Cardiac fibroblast (primary cell): ENCODE data around the gene PCDHA4.
A peak's percentile ranks its signal among the peaks of the same experiment; 100 is the strongest.
"Not testable (repeated sequence)": the region's sequence is repeated elsewhere in the genome, so short reads cannot be mapped to it uniquely, and the experiment has no call there.

Experiments
- DNase-seq, 2 donors: peaks; one replicate each; pipeline versions ENCODE4 v3.0.0 to v3.0.0-alpha.2; 2010; ENCODE audit warnings: low read depth in 2 of 2
- H3K4me3 ChIP-seq, 2 donors: replicated peaks in 1 of 2; 1 replicate in 1 of 2; 2 replicates in 1 of 2; pipeline ENCODE4 v1.5.1; 2011; ENCODE audit warnings: low read depth in 2 of 2, low read length in 2 of 2, mild to moderate bottlenecking in 2 of 2, moderate library complexity in 1 of 2
- CTCF ChIP-seq: IDR thresholded peaks from one replicate; pipeline ENCODE4 v1.5.1; 2011; ENCODE audit warnings: low read depth, mild to moderate bottlenecking, low read length, inconsistent platforms

PCDHA4 gene

DNA sequence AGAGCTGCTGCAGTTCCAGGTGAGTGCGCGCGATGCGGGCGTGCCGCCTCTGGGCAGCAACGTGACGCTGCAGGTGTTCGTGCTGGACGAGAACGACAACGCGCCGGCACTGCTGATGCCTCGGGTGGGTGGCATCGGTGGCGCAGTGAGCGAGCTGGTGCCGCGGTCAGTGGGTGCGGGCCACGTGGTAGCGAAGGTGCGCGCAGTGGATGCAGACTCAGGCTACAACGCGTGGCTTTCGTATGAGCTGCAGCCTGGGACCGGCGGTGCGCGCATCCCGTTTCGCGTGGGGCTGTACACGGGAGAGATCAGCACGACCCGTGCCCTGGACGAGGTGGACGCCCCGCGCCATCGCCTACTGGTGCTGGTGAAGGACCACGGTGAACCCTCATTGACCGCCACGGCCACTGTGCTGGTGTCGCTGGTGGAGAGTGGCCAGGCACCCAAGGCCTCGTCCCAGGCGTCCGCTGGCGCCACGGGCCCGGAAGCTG lies 4.0 kb upstream of the PCDHA4 start:
- H3K4me3 ChIP-seq = no peak overlapping the region
- no peak for TF ChIP-seq CTCF
- DNase-seq = no peak

DNA sequence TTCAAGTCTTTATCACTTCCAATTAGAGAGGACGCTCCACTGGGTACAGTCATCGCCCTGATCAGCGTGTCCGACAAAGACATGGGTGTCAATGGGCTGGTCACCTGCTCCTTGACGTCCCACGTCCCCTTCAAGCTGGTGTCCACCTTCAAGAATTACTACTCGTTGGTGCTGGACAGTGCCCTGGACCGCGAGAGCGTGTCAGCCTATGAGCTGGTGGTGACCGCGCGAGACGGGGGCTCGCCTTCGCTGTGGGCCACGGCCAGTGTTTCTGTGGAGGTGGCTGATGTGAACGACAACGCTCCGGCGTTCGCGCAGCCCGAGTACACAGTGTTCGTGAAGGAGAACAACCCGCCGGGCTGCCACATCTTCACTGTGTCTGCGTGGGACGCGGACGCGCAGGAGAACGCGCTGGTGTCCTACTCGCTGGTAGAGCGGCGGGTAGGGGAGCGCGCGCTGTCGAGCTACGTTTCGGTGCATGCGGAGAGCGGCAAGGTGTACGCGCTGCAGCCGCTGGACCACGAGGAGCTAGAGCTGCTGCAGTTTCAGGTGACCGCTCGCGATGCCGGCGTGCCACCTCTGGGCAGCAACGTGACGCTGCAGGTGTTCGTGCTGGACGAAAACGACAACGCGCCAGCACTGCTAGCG lies 1.5 kb downstream of the PCDHA4 start:
- not testable (repeated sequence) for H3K4me3 ChIP-seq, DNase-seq

DNA sequence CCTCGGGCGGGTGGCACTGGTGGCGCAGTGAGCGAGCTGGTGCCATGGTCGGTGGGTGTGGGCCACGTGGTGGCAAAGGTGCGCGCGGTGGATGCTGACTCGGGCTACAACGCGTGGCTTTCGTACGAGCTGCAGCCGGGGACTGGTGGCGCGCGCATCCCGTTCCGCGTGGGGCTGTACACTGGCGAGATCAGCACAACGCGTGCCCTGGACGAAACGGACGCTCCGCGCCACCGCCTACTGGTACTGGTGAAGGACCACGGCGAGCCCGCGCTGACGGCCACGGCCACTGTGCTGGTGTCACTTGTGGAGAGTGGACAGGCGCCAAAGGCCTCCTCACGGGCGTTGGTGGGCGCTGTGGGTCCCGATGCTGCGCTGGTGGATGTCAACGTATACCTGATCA lies 2.0 kb downstream of the PCDHA4 start:
- no peak for TF ChIP-seq CTCF
- no peak overlapping the region for H3K4me3 ChIP-seq
- no peak for DNase-seq

GRCh38 chr5:140821375-140822280 lies 14.8 kb downstream of the PCDHA4 start, which contains the start of gene PCDHA5:
Gene PCDHA5 (plus strand): TSS chr5:140821613.
- peak; percentile 46 for TF ChIP-seq CTCF
- no peak within 1 kb of the TSS for H3K4me3 ChIP-seq
- DNase-seq = peak; percentile 3 to 37

GRCh38 chr5:140822281-140822629 lies 15.4 kb downstream of the PCDHA4 start:
- no peak overlapping the region for H3K4me3 ChIP-seq
- no peak for TF ChIP-seq CTCF
- no peak for DNase-seq

- DNase-seq, H3K4me3 ChIP-seq: not testable (repeated sequence)
Observed at GRCh38 chr5:140822969-140823368, 16.1 kb downstream of the PCDHA4 start.

DNA sequence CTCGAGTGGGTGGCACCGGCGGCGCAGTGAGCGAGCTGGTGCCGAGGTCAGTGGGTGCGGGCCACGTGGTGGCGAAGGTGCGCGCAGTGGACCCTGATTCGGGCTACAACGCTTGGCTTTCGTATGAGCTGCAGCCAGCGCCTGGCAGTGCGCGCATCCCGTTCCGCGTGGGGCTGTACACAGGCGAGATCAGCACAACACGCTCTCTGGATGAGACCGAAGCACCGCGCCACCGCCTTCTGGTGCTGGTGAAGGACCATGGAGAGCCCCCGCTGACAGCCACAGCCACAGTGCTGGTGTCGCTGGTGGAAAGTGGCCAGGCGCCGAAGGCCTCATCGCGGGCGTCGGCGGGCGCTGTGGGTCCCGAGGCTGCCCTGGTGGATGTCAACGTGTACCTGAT lies 16.6 kb downstream of the PCDHA4 start:
- TF ChIP-seq CTCF = no peak
- DNase-seq = no peak
- H3K4me3 ChIP-seq = no peak overlapping the region
